HG02623 (cell line): ENCODE data around the gene PFDN5.

Source experiments
- ATAC-seq: cut with Tn5 transposase; IDR thresholded peaks from one replicate; pipeline ENCODE4 v1.9.1; 2021; ENCODE audit warnings: moderate library complexity; ENCODE audit not compliant: unreplicated experiment

Gene PFDN5

DNA sequence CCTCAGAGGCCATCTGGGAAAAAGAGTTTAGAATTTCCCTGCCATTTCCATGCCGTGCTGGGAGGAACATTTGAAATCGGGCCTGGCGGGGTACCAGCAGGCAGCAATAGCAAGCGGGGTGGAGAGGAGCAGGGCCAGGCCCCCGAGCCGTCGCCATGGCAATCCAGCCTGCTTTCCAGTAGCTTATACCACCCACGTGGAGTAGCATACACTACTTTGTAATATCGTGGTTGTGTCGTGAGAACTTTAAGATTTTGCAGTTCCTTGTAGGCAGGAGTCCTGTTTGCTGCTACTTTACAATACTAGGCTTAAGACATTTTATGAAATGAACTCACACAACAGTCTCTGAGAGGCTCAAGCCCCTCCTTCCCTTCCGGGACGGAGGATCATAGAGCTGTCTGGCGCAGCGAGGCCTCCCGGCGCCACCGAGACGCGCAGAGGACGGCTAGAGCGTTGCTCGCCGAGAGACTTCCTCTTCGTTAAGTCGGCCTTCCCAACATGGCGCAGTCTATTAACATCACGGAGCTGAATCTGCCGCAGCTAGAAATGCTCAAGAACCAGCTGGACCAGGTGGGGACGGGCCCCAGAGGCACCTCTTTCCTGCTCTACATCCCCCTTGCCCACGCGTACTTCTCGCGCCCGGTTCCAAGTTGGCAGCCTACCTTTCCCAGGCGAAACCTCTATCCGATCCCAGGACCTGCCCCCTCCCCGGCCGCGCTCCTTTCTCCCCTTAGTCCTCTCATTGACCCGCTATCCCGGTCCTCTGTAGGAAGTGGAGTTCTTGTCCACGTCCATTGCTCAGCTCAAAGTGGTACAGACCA lies at the start of gene PFDN5:
PFDN5 (plus strand) TSS at position 473 of the 821 bp plus-strand sequence; CDS start at position 499, 26 bp downstream.
- peak; percentile 81 for ATAC-seq

DNA sequence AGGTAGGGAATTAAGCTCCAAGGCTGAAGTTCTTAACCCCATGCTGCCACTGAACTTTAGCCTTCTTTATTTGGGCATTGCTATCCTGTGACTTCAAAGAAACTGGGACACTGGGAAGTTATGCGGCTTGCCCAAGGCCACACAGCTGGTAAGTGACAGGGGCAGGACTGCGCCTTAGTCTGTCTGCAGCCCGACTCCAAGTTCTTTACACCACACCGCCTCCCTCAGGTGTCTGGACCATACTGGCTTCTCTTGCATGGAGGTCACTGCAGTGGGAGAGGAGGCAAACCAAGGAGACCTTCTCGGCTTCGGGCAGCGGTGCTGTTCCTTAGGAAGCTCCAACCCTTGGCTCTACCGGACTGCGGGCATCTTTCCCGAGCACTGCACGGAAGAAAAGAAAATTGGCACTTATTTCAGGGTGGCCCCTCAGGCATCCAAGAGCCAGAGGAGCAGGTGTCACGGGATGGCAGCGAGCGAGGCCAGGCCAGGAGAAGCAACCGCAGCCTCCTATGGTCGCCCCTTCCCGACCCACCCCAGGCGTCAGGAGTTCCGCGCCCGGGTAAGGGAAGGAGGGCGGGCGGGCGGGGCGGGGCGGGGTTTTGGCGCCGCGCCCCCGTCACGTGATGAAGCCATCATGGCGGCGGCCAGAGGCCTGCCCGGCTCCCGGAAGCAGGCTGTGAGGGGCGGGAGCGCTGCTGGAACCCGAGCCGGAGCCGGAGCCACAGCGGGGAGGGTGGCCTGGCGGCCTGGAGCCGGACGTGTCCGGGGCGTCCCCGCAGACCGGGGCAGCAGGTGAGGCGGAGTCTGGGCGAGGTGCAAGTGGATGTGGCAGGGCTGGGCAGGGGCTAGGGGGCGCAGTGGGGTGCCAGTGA lies 43.6 kb upstream of the PFDN5 start:
- peak; percentile 68 for ATAC-seq

DNA sequence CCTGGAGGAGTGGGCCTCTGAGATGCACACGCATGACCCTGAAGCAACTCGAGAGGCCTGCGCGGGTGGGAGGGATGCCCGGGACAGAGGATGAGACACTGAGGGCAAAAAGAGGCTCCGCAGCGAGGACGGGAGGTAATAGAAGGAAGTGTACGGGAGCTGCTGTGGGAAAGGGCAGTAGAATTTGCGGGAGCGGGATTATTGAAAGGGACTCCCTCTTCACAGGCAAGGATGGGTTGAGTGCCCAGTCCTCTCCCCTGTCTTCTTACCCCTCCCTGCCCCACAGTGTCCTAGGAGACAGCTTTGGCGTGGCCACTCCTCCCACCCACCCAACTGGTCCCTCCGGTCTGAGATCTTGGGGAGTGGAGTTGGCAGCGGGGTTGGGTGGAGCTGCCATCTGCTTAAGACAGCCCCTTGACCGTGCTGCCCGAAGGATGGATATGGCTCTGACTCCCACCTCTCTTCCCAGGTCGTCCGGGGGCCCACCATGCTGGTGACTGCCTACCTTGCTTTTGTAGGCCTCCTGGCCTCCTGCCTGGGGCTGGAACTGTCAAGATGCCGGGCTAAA lies 42.9 kb upstream of the PFDN5 start:
- ATAC-seq = no peak

DNA sequence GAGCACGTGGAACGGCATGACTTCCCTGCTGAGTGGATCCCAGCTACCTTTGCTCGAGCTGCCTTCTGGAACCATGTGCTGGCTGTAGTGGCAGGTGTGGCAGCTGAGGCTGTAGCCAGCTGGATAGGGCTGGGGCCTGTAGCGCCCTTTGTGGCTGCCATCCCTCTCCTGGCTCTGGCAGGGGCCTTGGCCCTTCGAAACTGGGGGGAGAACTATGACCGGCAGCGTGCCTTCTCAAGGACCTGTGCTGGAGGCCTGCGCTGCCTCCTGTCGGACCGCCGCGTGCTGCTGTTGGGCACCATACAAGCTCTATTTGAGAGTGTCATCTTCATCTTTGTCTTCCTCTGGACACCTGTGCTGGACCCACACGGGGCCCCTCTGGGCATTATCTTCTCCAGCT lies 42.0 kb upstream of the PFDN5 start:
- ATAC-seq = no peak

DNA sequence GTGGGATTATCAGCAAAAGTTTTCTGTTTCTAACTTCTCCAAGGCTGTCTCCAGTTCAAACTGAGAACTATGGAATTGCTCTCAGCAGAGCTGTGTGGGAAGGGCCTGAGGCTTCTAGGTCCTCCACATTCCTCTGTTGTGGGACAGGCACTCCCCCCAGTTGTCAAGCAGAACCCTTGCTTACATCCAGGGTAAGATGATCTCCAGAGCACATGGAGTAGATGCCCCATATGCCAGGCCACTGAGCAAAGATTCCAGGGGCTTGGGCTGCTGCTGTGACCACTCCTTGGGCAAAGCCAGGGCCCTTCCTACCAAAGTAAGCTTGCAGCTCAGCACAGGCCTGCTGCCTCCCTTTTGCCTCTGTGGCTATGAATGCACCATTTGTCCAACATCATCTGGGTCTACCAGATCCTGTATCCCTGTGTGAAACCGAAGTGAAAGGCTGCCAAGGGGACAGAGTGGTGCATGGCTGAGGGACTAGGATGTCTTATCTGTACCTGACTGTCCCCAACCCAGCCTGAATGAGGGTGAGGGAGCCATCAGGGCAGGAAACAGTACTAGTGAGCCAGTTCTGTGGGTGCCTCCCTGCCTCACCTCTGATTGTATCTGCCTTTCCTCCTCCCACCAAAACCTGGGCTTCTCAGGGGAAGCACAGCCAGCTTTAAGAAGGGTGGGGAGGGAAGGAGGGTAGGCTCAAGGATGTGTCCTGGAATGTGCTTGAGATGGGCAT lies 40.4 kb upstream of the PFDN5 start:
- no peak for ATAC-seq

DNA sequence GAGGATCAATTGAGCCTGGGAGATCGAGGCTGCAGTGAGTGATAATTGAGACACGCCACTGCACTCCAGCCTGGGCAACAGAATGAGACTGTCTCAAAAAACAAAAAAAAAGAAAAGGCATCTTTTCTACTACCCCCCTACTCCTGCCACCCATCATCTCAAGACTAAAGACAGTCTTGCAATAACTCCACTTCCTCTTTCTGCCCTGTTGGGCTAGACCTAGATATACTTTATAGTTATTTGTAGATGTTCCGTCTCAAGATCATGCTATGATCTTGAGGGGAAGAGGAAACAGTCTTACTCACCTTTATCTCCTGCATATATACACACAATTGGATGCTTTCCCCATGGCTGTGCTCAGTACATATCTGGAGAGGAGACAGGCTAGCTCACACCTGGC lies 39.3 kb upstream of the PFDN5 start:
- no peak for ATAC-seq

DNA sequence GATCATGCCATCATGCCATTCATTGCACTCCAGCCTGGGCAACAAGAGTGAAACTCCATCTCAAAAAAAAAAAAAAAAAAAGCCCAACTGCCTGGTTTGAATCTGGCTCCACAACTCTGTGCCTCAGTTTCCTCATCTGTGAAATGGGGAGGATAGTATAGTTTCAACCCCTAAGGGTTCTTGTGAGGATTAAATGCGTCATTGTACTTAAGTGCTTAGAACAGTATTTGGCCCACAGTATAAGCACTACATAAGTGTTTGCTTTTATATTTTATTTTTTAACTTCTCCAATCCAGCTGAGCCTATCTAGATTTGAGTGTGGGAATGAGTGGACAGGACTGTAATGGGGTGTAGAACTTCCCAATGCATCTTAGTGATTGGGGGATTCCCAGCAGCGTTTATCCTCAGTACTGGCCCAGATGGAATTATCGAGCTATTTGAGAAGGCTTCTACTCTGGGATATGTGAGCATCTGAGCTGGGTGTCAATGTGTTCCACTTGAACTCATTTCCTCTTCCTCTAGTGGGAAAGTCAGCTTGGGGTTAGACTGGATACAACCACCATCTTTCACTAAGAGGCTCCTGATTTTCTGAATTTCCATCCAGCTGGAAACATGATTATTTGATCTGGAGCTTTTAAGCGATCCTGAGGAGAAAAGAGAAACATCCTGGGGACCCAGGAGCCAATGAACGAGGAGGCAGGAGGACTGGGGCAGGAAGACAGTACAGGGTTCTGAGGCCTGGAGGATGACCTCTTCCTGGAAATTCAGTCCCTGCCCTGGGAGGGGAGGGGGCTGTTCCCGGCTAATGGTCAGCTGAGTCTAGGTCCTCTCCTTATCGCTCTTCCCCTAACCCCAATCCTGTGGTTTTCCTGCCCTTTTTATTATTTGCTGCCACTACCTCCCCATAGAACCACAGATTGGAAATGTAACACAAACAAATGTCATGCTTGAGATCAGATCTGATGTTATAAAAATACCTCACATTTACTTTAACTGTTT lies 36.5 kb upstream of the PFDN5 start:
- no peak for ATAC-seq

DNA sequence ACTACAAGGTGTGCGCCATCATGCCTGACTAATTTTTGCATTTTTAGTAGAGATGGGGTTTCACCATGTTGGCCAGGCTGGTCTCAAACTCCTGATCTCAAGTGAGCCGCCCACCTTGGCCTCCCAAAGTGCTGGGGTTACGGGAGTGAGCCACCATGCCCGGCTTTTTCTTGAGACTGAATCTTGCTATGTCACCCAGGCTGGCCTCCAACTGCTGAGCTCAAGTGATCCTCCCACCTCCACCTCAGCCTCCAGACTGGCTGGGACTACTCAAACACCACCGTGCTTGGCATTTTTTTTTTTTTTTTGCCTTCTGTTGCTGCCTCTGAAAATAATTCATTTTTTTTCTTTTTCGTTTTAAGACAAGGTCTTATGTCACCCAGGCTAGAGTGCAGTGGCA lies 35.5 kb upstream of the PFDN5 start:
- no peak for ATAC-seq

DNA sequence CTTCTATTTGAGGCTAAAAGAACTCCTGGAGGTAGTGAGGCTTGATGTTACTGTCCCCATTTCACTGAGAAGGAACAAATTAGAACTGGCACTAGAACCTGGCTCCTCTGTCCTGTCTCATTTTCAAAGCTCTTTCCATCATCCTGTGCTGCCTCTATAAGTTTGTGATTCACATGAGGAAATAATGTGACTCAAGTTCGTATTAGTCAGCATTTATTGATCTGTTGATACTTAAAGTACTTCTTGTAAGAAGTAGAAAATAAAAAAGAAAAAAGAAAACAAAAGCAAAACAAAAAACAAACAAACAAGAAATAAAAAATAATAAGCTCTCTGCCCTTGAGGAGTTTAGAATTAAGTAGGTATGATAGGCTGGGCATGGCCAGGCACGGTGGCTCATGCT lies 29.6 kb upstream of the PFDN5 start:
- ATAC-seq = no peak

DNA sequence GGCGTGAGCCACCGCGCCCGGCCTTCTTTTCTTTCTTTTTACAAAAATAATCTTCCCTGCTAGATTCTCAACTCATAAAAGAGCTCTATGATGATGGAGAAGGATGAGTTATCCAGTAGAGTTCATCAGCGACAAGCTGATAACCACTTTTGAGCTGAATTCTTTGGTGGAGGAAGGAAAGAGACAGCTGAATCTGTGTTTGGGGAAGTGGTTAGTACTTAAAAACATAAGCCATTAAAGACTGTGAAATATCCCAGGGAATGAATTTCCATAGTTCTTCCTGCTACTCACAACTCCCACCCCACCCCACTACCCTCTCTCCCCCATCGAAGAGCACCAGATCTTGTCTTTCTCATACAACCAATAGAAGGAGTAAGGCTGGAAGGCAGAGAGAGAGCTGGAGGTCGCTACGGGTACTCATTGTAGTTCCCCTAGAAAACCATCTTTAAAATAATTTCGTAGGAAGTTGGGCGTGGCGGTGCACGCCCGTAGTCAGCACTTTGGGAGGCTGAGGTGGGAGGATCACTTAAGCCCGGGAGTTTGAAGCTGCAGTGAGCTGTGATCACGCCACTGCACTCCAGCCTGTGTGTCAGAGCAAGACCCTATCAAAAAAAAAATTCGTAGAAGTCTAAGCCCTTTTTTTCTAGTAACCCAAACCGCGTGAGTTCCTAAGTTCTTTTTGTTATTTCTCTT lies 27.9 kb upstream of the PFDN5 start:
- ATAC-seq = no peak

DNA sequence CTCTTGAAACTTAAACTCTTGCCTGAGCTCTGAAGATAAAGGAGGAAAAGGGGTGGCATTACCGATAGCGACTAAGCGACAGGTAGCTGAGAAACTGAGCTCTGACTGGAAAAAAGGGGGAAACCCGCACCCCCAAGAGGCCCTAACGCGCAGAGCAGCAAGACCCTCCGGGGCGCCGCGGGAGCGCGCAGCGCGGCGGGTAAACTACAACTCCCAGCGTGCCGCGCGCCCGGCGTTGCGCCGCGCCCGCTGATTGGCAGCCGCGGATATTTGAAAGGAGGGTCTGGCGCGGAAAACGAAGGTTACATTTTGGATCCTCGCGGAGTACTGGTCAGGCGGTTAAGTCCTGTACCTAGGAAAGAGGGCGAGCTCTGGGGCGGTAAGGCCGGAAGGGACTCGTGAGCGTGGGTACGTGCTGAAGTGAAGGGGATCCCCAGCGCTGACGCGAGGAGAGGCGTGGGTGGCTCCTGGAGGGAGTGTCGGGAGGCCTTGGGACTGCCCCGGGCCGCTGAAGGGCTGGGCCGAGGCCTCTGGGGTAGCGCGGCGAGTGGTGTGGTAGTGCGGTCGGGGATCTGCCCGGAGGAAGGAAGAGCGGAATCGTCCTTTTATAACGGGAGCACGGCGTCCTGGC lies 27.2 kb upstream of the PFDN5 start, which contains the start of gene ESPL1:
ESPL1 (plus strand) TSS at position 301 of the 631 bp plus-strand sequence. CDS start 468 bp downstream, outside the sequence.
- ATAC-seq = peak; percentile 73

DNA sequence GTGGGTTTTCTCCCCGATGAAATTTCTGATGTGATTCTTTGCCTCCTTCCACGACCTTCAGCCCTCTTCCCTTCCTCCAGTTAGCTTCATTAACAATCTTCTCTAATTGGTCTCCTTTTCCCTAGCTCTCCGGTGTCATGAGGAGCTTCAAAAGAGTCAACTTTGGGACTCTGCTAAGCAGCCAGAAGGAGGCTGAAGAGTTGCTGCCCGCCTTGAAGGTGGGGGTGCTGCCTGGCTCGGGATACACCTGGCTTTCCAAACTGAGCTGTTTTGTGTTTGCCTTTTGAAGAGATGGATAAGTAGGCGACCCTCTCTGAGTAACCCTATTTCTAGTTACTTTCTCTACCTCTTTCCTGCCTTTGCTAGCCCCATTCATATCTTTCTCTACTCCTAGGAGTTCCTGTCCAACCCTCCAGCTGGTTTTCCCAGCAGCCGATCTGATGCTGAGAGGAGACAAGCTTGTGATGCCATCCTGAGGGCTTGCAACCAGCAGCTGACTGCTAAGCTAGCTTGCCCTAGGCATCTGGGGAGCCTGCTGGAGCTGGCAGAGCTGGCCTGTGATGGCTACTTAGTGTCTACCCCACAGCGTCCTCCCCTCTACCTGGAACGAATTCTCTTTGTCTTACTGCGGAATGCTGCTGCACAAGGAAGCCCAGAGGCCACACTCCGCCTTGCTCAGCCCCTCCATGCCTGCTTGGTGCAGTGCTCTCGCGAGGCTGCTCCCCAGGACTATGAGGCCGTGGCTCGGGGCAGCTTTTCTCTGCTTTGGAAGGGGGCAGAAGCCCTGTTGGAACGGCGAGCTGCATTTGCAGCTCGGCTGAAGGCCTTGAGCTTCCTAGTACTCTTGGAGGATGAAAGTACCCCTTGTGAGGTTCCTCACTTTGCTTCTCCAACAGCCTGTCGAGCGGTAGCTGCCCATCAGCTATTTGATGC lies 26.4 kb upstream of the PFDN5 start:
- ATAC-seq = no peak

DNA sequence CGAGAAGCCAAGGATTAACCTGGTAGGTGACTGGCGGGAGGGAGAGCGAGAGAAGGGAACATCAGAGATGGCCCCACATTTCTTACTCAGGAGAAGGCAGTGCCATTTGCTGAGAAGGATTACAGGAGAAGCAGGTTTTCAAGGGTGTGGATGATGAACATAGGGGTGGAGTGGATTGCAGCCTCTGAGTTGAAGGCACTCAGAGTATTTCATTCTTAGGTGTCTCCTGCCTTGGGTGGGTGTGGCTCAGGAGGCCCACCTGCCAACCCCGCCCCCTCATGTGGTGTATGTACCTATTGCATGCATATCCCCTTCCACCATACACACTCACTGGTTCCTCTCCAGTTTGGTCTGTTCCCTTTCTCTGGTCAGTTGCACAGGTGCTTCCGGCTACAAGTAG lies 20.9 kb upstream of the PFDN5 start:
- ATAC-seq = no peak

DNA sequence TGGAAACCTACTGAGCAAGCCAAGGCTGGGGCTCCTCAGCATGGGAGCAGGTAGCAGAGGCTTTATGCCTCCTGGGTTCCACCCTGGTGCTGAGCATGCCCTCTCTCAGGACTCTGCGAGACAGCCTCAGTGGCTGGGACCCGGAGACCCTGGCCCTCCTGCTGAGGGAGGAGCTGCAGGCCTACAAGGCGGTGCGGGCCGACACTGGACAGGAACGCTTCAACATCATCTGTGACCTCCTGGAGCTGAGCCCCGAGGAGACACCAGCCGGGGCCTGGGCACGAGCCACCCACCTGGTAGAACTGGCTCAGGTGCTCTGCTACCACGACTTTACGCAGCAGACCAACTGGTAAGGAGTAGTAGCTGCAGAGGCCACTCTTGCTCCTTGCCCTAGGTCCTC lies 18.8 kb upstream of the PFDN5 start:
- no peak for ATAC-seq

DNA sequence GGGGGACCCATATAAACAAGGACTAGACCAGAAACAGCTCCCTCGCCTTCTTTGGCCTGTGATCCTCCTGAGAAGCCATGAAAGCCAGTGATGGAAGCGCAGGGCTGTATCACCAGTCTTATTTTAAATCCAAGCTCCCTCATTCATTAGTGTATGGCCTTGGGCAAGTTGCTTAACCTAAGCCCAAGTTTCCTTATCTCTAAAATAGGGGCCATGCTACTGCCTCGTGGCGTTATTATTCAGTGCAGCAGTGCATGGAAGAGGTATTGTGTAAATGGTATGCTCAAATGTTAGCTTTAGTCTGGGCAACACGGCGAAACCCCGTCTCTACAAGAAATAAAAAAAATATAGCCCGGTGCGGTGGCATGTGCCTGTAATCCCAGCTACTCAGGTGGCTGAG lies 17.4 kb upstream of the PFDN5 start:
- ATAC-seq = no peak

DNA sequence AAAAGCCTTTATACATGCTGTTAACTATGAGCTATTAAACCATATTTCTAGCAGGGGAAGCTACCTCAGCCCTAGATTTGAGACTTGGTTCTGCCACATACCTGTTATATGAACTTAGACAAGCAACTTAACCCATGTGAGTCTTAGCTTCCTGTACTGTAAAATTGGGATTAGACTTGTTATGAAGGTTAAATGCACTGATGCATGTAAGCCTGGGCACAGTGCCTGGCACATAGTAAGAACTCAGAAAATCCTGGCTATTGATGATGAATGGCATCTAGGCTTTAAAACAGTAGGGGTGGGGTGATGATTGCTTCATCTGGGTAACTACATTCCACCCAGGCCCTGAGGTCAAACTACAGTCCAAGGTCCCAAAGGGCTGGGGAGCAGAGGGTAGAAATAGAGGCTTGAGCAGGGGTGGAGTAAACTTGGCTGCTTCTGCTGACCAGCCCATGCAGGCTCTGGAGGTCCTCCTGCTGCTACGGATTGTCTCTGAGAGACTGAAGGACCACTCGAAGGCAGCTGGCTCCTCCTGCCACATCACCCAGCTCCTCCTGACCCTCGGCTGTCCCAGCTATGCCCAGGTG lies 16.0 kb upstream of the PFDN5 start:
- no peak for ATAC-seq

DNA sequence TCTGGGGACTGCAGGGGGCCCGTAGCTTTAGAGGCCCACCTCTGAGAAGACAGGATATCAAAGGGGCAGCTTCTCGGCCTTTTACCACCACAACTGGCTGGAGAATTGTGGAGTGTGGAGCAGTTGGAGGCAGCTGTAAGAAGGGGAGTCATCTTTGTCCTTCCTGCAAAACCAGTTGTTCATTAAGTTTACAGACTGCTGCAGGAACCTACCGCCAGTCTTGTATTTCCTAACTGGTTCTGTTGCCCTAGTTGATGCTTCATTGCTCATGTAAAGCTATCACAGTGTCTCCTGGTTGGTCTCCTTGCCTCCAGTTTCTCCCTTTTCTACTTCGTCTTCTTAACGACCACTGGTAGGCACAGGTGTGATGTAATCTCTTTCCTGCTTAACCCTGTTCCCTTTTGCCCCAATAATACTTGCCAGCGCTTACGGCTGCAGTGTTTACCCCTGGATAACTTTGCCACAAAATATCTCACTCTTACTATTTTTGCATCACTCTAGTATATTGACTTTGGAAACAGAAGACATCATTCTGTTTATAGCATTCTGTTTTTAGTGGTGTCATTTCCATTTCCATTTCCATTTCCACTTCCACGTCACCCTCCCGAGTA lies 15.3 kb upstream of the PFDN5 start:
- no peak for ATAC-seq
